T-cell (primary cell): ENCODE results near the gene FEM1C. TPM values are rescaled to one million over a fixed set of nuclear protein-coding genes. Genes with fewer than 3 reads are reported as not detected.
"Not testable (repeated sequence)": the region's sequence is repeated elsewhere in the genome, so short reads cannot be mapped to it uniquely, and the experiment has no call there.

Experiments used
- ATAC-seq, 4 experiments: fragments of 200-7000 bp in 3 of 4; fragments of 150-1000 bp in 1 of 4; cut with Tn5 transposase; replicated peaks in 1 of 4; 1 replicate in 3 of 4; 2 replicates in 1 of 4; pipeline ENCODE4 v1.10.0; 2021; ENCODE audit warnings: moderate library complexity in 3 of 4, mild to moderate bottlenecking in 2 of 4, moderate number of reproducible peaks in 1 of 4
- CTCF ChIA-PET, 2 donors: fragments of 300-600 bp; sonication (Branson Sonifier 250); formaldehyde crosslinking; loops; one replicate each; lab custom pipeline; 2022; ENCODE audit warnings: antibody characterized with exemption in 2 of 2; lab: Charles Lee
- POLR2A ChIA-PET, 2 donors: fragments of 300-600 bp; sonication (Branson Sonifier 250); formaldehyde crosslinking; loops; one replicate each; lab custom pipeline; 2022; ENCODE audit warnings: antibody characterized with exemption in 2 of 2; lab: Charles Lee
- DNase-seq, 35 experiments: peaks; one replicate each; pipeline versions ENCODE4 v3.0.0 to v3.0.0-alpha.2; 2013 to 2023
- H3K27ac ChIP-seq: one replicate; pipeline ENCODE4 v1.5.1; 2013; ENCODE audit warnings: low read length
- H3K27me3 ChIP-seq, 2 experiments: replicated peaks in 1 of 2; 1 replicate in 1 of 2; 2 replicates in 1 of 2; pipeline versions ENCODE4 v1.6.1 to v1.7.0; 2013; ENCODE audit warnings: low read length in 1 of 2, mixed read lengths in 1 of 2; ENCODE audit not compliant: control insufficient read depth in 2 of 2, insufficient read depth in 2 of 2; ENCODE audit errors: extremely low read depth in 1 of 2
- H3K36me3 ChIP-seq, 2 donors: 1 replicate in 1 of 2; 2 replicates in 1 of 2; pipeline versions ENCODE4 v1.6.1 to v1.7.0; 2013; ENCODE audit warnings: low read length in 1 of 2; ENCODE audit not compliant: control insufficient read depth in 2 of 2, insufficient read depth in 1 of 2; ENCODE audit errors: extremely low read depth in 1 of 2
- H3K4me1 ChIP-seq, 2 experiments: 1 replicate in 1 of 2; 2 replicates in 1 of 2; pipeline versions ENCODE4 v1.6.1 to v1.7.0; 2013; ENCODE audit warnings: low read length in 2 of 2, mixed read lengths in 1 of 2; ENCODE audit not compliant: insufficient read depth in 2 of 2, control insufficient read depth in 1 of 2; ENCODE audit errors: extremely low read depth in 1 of 2
- H3K4me3 ChIP-seq, 2 donors: 1 replicate in 1 of 2; 2 replicates in 1 of 2; pipeline versions ENCODE4 v1.5.1 to v1.7.0; 2013; ENCODE audit warnings: mild to moderate bottlenecking in 2 of 2, low read length in 1 of 2, moderate library complexity in 1 of 2; ENCODE audit not compliant: control insufficient read depth in 1 of 2; ENCODE audit errors: extremely low read depth in 1 of 2
- H3K9me3 ChIP-seq: 2 replicates; pipeline ENCODE4 v1.7.0; 2013
- H3K27ac Mint-ChIP-seq, 2 donors: one replicate each; pipeline ENCODE4 v1.8.0; 2020 to 2021; ENCODE audit warnings: mild to moderate bottlenecking in 2 of 2, mixed read lengths in 2 of 2
- H3K27me3 Mint-ChIP-seq, 2 donors: one replicate each; pipeline ENCODE4 v1.8.0; 2021 to 2022; ENCODE audit warnings: mixed read lengths in 2 of 2
- H3K36me3 Mint-ChIP-seq: one replicate; pipeline ENCODE4 v1.8.0; 2021; ENCODE audit warnings: mixed read lengths
- H3K4me1 Mint-ChIP-seq, 3 donors: one replicate each; pipeline ENCODE4 v1.8.0; 2020 to 2022; ENCODE audit warnings: mixed read lengths in 3 of 3, mild to moderate bottlenecking in 1 of 3
- H3K4me3 Mint-ChIP-seq, 3 donors: one replicate each; pipeline ENCODE4 v1.8.0; 2020 to 2022; ENCODE audit warnings: mild to moderate bottlenecking in 3 of 3, mixed read lengths in 3 of 3, moderate library complexity in 3 of 3
- H3K9me3 Mint-ChIP-seq, 3 donors: one replicate each; pipeline ENCODE4 v1.8.0; 2020 to 2022; ENCODE audit warnings: mixed read lengths in 3 of 3
- WGBS: methylation state at CpG from one replicate; pipeline ENCODE4 v1.1.5; 2013; ENCODE audit warnings: missing lambda C conversion rate; ENCODE audit not compliant: insufficient coverage; 5-methylcytosine and 5-hydroxymethylcytosine counted together
- total RNA-seq, 35 experiments: library from RNA in 6 of 35; stranded (reverse) in 6 of 35; fragments of 120-200 nt in 1 of 35; gene quantifications; one replicate each; pipeline versions ENCODE4 v1.2.1 to v1.2.4 and lab custom pipeline; 2013 to 2026

The FEM1C gene
- total RNA-seq, 5 donors from 2014 or later (not counting 1 experiment from before 2014, with no cell fraction given) = 14.2 to 30.3 (median 15.3) TPM

DNA sequence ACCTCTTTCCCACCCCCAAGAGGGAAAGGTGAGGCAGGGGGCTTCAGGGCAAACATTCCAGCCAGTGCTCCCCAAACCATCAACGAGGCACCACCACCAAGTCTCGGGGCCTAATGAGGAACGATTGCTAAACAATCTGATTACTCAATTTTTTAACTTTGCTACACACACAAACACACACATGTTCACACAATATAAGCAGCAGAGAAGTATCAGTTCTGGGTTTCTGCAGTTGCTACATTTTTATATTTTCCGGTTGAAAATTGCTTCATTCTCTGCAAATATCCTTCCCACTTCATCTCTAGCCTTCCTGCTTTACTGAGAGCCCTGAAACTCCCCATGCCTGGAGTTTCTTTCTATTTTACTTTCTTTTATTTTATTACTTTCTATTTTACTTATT lies 60.2 kb downstream of the FEM1C start:
- no peaks in the 10 kb centered on the region for H3K36me3 Mint-ChIP-seq
- Histone ChIP-seq H3K4me1 (no peaks in the 10 kb centered on the region), H3K4me3 (no peak overlapping the region), H3K27ac (no peak overlapping the region), H3K27me3 (peaks cover 0 to 4% of the 10 kb centered on the region in 2 experiments), H3K9me3 (no peaks in the 10 kb centered on the region), H3K36me3 (no peaks in the 10 kb centered on the region)
- no peaks in the 10 kb centered on the region for H3K9me3 Mint-ChIP-seq
- no peak for DNase-seq
- no peak for ATAC-seq
- H3K27me3 Mint-ChIP-seq = peaks cover 9 to 24% of the 10 kb centered on the region in 2 donors
- H3K4me1 Mint-ChIP-seq = no peaks in the 10 kb centered on the region
- ChIA-PET POLR2A (no interaction called here), CTCF (no interaction called here)
- no peak overlapping the region for H3K27ac Mint-ChIP-seq
- 60% methylated on average over 1 of the region's 4 CpGs for WGBS
- no peak overlapping the region for H3K4me3 Mint-ChIP-seq

DNA sequence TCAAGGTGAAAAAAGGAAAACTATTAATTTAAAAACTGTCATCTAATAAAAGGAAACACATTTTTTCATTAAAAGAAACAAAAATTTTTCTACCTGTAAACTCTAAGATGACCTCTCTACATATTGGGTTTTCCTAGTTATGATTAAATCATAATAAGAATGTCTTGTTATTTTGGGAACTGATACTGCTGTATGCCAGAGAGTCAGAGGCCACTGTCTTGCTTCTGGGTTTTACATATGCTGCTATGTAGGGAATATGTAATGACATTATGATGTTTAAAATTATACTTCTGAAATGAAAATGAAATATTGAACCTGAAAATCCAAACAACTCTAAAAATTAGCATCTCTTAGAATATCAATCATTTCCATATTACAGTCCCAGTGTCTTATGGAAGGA lies 63.7 kb downstream of the FEM1C start:
- CTCF ChIA-PET = interaction anchor here in 1 of 2 donors (0.6 kb wide), 1 partner anchor 358 kb away, joined by 3 read pairs; no protein-coding TSS in a partner anchor
- H3K27me3 Mint-ChIP-seq = peaks cover 23 to 50% of the 10 kb centered on the region in 2 donors

DNA sequence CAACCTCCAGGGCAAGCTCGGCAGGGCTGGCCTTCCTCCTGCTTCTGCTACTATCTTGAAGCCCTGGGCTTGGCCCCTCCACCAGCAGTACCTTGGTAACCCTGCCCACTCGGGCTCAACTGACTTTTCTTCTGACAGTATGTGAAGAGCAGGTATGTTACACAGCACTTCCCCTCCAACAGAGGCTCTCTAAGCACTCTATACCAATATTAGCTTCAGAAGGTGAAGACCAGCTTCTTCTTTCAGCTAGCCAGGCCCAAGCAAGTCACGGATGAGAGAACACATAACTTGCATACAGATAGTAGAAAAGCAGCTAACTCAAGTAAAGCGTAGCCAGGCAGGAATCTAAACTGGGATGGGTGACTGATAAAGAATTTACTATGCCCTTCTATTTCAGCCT lies 64.3 kb downstream of the FEM1C start:
- ChIA-PET CTCF (interaction anchor here in 1 of 2 donors (0.6 kb wide), 1 partner anchor 358 kb away, joined by 3 read pairs; no protein-coding TSS in a partner anchor), POLR2A (interaction anchor here in 1 of 2 donors (0.7 kb wide), 1 partner anchor 10 kb away, joined by 3 read pairs; no protein-coding TSS in a partner anchor)
- no peaks in the 10 kb centered on the region for H3K4me1 Mint-ChIP-seq
- H3K27me3 Mint-ChIP-seq = peaks cover 24 to 53% of the 10 kb centered on the region in 2 donors
- ATAC-seq (no peak), DNase-seq (no peak)
- no peaks in the 10 kb centered on the region for H3K9me3 Mint-ChIP-seq
- Histone ChIP-seq H3K4me3 (no peak overlapping the region), H3K27me3 (peaks cover 0 to 4% of the 10 kb centered on the region in 2 experiments), H3K27ac (no peak overlapping the region), H3K4me1 (no peaks in the 10 kb centered on the region), H3K36me3 (no peaks in the 10 kb centered on the region), H3K9me3 (no peaks in the 10 kb centered on the region)
- no peaks in the 10 kb centered on the region for H3K36me3 Mint-ChIP-seq
- WGBS = 43% methylated on average over 1 of the region's 4 CpGs
- H3K4me3 Mint-ChIP-seq = no peak overlapping the region
- no peak overlapping the region for H3K27ac Mint-ChIP-seq

More for the DNA sequence above, 63.7 kb downstream of the FEM1C start:
- Histone ChIP-seq H3K27me3 (peaks cover 0 to 4% of the 10 kb centered on the region in 2 experiments), H3K27ac (no peak overlapping the region), H3K36me3 (no peaks in the 10 kb centered on the region), H3K4me1 (no peaks in the 10 kb centered on the region), H3K9me3 (no peaks in the 10 kb centered on the region), H3K4me3 (no peak overlapping the region)
- POLR2A ChIA-PET = interaction anchor here in 1 of 2 donors (0.7 kb wide), 1 partner anchor 11 kb away, joined by 3 read pairs; no protein-coding TSS in a partner anchor
- H3K4me3 Mint-ChIP-seq = no peak overlapping the region
- no peaks in the 10 kb centered on the region for H3K9me3 Mint-ChIP-seq
- DNase-seq = no peak
- no peaks in the 10 kb centered on the region for H3K4me1 Mint-ChIP-seq
- no peak overlapping the region for H3K27ac Mint-ChIP-seq
- no peaks in the 10 kb centered on the region for H3K36me3 Mint-ChIP-seq
- no peak for ATAC-seq

DNA sequence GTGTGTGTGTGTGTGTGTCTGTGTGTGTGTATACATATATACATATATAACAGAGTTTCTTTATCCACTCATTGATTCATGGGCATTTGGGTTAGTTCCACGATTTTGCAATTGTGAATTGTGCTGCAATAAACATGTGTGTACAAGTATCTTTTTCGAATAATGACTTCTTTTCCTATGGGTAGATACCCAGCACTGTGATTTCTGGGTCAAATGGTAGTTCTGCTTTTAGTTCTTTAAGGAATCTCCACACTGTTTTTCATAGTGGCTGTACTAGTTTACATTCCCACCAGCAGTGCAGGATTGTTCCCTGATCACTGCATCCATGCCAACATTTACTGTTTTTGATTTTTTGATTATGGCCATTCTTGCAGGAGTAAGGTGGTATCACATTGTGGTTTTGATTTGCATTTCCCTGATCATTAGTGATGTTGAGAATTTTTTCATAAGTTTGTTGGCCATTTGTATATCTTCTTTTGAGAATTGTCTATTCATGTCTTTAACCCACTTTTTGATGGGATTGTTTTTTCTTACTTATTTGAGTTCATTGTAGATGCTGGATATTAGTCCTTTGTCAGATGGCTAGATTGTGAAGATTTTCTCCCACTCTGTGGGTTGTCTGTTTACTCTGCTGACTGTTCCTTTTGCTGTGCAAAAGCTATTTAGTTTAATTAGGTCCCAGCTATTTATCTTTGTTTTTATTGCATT lies 65.3 kb downstream of the FEM1C start:
- H3K36me3 ChIP-seq, H3K9me3 ChIP-seq, H3K4me3 ChIP-seq, POLR2A ChIA-PET, H3K4me1 ChIP-seq, CTCF ChIA-PET, H3K27me3 ChIP-seq, H3K27ac Mint-ChIP-seq, DNase-seq, H3K27ac ChIP-seq, H3K36me3 Mint-ChIP-seq, H3K9me3 Mint-ChIP-seq, H3K4me1 Mint-ChIP-seq, H3K4me3 Mint-ChIP-seq, ATAC-seq: not testable (repeated sequence)
- no CpG with 5 or more reads among the region's 2 CpGs for WGBS
- peaks cover 24 to 53% of the 10 kb centered on the region in 2 donors for H3K27me3 Mint-ChIP-seq

- H3K9me3 Mint-ChIP-seq = no peaks in the 10 kb centered on the region
- CTCF ChIA-PET = no interaction called here
- H3K27me3 ChIP-seq = peaks cover 0 to 4% of the 10 kb centered on the region in 2 experiments
- POLR2A ChIA-PET = no interaction called here
- WGBS = no CpG with 5 or more reads among the region's 2 CpGs
- peaks cover 24 to 53% of the 10 kb centered on the region in 2 donors for H3K27me3 Mint-ChIP-seq
- H3K4me1 ChIP-seq = no peaks in the 10 kb centered on the region
- DNase-seq (no peak), ATAC-seq (no peak)
- no peaks in the 10 kb centered on the region for H3K4me1 Mint-ChIP-seq
- H3K27ac Mint-ChIP-seq = no peak overlapping the region
- H3K9me3 ChIP-seq = no peaks in the 10 kb centered on the region
- H3K4me3 Mint-ChIP-seq = no peak overlapping the region
- no peak overlapping the region for H3K4me3 ChIP-seq
- H3K36me3 Mint-ChIP-seq = no peaks in the 10 kb centered on the region
- no peaks in the 10 kb centered on the region for H3K36me3 ChIP-seq
- no peak overlapping the region for H3K27ac ChIP-seq
Measured at GRCh38 chr5:115478281-115478680, 66.3 kb downstream of the FEM1C start.

DNA sequence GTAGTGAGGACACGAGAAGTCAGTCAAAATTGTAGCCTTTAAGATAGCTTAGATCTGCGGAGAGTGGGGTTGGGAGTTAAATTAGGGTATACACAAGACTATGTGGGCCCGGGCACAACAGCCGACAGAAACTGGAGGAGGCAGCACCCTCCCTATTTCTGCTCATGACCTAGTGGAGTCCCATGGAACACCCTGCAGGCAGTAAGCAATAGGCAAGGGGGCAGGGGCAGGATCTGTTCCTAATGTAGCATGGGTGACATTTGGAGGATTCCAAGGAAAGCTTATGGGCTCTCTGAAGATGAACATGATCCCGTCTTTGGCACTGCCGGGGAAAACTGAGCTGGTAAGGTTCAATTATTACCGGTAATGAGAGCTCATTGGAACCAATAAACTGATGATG lies 67.0 kb downstream of the FEM1C start:
- Mint-ChIP-seq H3K36me3 (no peaks in the 10 kb centered on the region), H3K4me1 (no peaks in the 10 kb centered on the region), H3K4me3 (no peak overlapping the region), H3K27ac (no peak overlapping the region), H3K9me3 (no peaks in the 10 kb centered on the region), H3K27me3 (peaks cover 24 to 53% of the 10 kb centered on the region in 2 donors)
- no peak overlapping the region for H3K4me3 ChIP-seq
- ChIA-PET CTCF (no interaction called here), POLR2A (no interaction called here)
- 100% methylated on average over 1 of the region's 7 CpGs for WGBS
- H3K9me3 ChIP-seq = no peaks in the 10 kb centered on the region
- no peaks in the 10 kb centered on the region for H3K4me1 ChIP-seq
- peaks cover 0 to 4% of the 10 kb centered on the region in 2 experiments for H3K27me3 ChIP-seq
- DNase-seq = no peak
- no peak overlapping the region for H3K27ac ChIP-seq
- ATAC-seq = no peak
- H3K36me3 ChIP-seq = no peaks in the 10 kb centered on the region
